T-cell (primary cell): ENCODE results near the gene RBFOX1. TPM values are rescaled to one million over a fixed set of nuclear protein-coding genes. Genes with fewer than 3 reads are reported as not detected.

Experiments
- ATAC-seq, 4 experiments: fragments of 200-7000 bp in 3 of 4; fragments of 150-1000 bp in 1 of 4; cut with Tn5 transposase; replicated peaks in 1 of 4; 1 replicate in 3 of 4; 2 replicates in 1 of 4; pipeline ENCODE4 v1.10.0; 2021; ENCODE audit warnings: moderate library complexity in 3 of 4, mild to moderate bottlenecking in 2 of 4, moderate number of reproducible peaks in 1 of 4
- CTCF ChIA-PET, 2 donors: fragments of 300-600 bp; sonication (Branson Sonifier 250); formaldehyde crosslinking; loops; one replicate each; lab custom pipeline; 2022; ENCODE audit warnings: antibody characterized with exemption in 2 of 2; lab: Charles Lee
- POLR2A ChIA-PET, 2 donors: fragments of 300-600 bp; sonication (Branson Sonifier 250); formaldehyde crosslinking; loops; one replicate each; lab custom pipeline; 2022; ENCODE audit warnings: antibody characterized with exemption in 2 of 2; lab: Charles Lee
- DNase-seq, 35 experiments: peaks; one replicate each; pipeline versions ENCODE4 v3.0.0 to v3.0.0-alpha.2; 2013 to 2023
- H3K27ac ChIP-seq: one replicate; pipeline ENCODE4 v1.5.1; 2013; ENCODE audit warnings: low read length
- H3K27me3 ChIP-seq, 2 experiments: replicated peaks in 1 of 2; 1 replicate in 1 of 2; 2 replicates in 1 of 2; pipeline versions ENCODE4 v1.6.1 to v1.7.0; 2013; ENCODE audit warnings: low read length in 1 of 2, mixed read lengths in 1 of 2; ENCODE audit not compliant: control insufficient read depth in 2 of 2, insufficient read depth in 2 of 2; ENCODE audit errors: extremely low read depth in 1 of 2
- H3K36me3 ChIP-seq, 2 donors: 1 replicate in 1 of 2; 2 replicates in 1 of 2; pipeline versions ENCODE4 v1.6.1 to v1.7.0; 2013; ENCODE audit warnings: low read length in 1 of 2; ENCODE audit not compliant: control insufficient read depth in 2 of 2, insufficient read depth in 1 of 2; ENCODE audit errors: extremely low read depth in 1 of 2
- H3K4me1 ChIP-seq, 2 experiments: 1 replicate in 1 of 2; 2 replicates in 1 of 2; pipeline versions ENCODE4 v1.6.1 to v1.7.0; 2013; ENCODE audit warnings: low read length in 2 of 2, mixed read lengths in 1 of 2; ENCODE audit not compliant: insufficient read depth in 2 of 2, control insufficient read depth in 1 of 2; ENCODE audit errors: extremely low read depth in 1 of 2
- H3K4me3 ChIP-seq, 2 donors: 1 replicate in 1 of 2; 2 replicates in 1 of 2; pipeline versions ENCODE4 v1.5.1 to v1.7.0; 2013; ENCODE audit warnings: mild to moderate bottlenecking in 2 of 2, low read length in 1 of 2, moderate library complexity in 1 of 2; ENCODE audit not compliant: control insufficient read depth in 1 of 2; ENCODE audit errors: extremely low read depth in 1 of 2
- H3K9me3 ChIP-seq: 2 replicates; pipeline ENCODE4 v1.7.0; 2013
- H3K27ac Mint-ChIP-seq, 2 donors: one replicate each; pipeline ENCODE4 v1.8.0; 2020 to 2021; ENCODE audit warnings: mild to moderate bottlenecking in 2 of 2, mixed read lengths in 2 of 2
- H3K27me3 Mint-ChIP-seq, 2 donors: one replicate each; pipeline ENCODE4 v1.8.0; 2021 to 2022; ENCODE audit warnings: mixed read lengths in 2 of 2
- H3K36me3 Mint-ChIP-seq: one replicate; pipeline ENCODE4 v1.8.0; 2021; ENCODE audit warnings: mixed read lengths
- H3K4me1 Mint-ChIP-seq, 3 donors: one replicate each; pipeline ENCODE4 v1.8.0; 2020 to 2022; ENCODE audit warnings: mixed read lengths in 3 of 3, mild to moderate bottlenecking in 1 of 3
- H3K4me3 Mint-ChIP-seq, 3 donors: one replicate each; pipeline ENCODE4 v1.8.0; 2020 to 2022; ENCODE audit warnings: mild to moderate bottlenecking in 3 of 3, mixed read lengths in 3 of 3, moderate library complexity in 3 of 3
- H3K9me3 Mint-ChIP-seq, 3 donors: one replicate each; pipeline ENCODE4 v1.8.0; 2020 to 2022; ENCODE audit warnings: mixed read lengths in 3 of 3
- WGBS: methylation state at CpG from one replicate; pipeline ENCODE4 v1.1.5; 2013; ENCODE audit warnings: missing lambda C conversion rate; ENCODE audit not compliant: insufficient coverage; 5-methylcytosine and 5-hydroxymethylcytosine counted together
- total RNA-seq, 35 experiments: library from RNA in 6 of 35; stranded (reverse) in 6 of 35; fragments of 120-200 nt in 1 of 35; gene quantifications; one replicate each; pipeline versions ENCODE4 v1.2.1 to v1.2.4 and lab custom pipeline; 2013 to 2026

RBFOX1 gene
- total RNA-seq, 5 donors from 2014 or later (not counting 1 experiment from before 2014, with no cell fraction given): not detected

GRCh38 chr16:7458144-7458543 lies 125.5 kb downstream of the RBFOX1 start:
- no peak overlapping the region for H3K4me3 ChIP-seq
- Mint-ChIP-seq H3K4me1 (no peaks in the 10 kb centered on the region), H3K27ac (no peak overlapping the region), H3K27me3 (no peaks in the 10 kb centered on the region), H3K9me3 (peaks cover 18 to 28% (median 21%) of the 10 kb centered on the region in 3 donors), H3K36me3 (no peaks in the 10 kb centered on the region), H3K4me3 (no peak overlapping the region)
- no peaks in the 10 kb centered on the region for H3K9me3 ChIP-seq
- no peak for DNase-seq
- ChIA-PET CTCF (no interaction called here), POLR2A (no interaction called here)
- H3K4me1 ChIP-seq: no peaks in the 10 kb centered on the region
- no CpG with 5 or more reads among the region's 3 CpGs for WGBS
- H3K27ac ChIP-seq: no peak overlapping the region
- no peak for ATAC-seq
- H3K27me3 ChIP-seq: no peaks in the 10 kb centered on the region
- H3K36me3 ChIP-seq: no peaks in the 10 kb centered on the region

DNA sequence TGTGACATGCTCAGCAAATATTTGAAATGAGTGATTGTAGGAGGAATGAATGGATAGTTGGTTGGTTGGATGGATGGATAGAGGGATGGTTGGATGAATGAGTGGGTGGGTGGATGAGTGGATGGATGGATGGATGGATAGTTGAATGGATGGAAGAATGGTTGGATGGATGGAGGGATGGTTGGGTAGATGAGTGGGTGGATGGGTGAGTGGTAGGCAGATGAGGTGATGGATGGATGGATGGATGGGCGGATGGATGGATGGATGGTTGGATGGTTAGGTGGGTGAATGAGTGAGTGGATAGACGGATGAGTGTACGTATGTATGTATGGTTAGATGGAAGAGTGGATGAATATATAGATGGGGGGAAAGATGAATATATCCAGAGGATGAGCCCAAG lies 137.7 kb downstream of the RBFOX1 start:
- no peaks in the 10 kb centered on the region for H3K4me1 Mint-ChIP-seq
- ChIA-PET CTCF (no interaction called here), POLR2A (no interaction called here)
- Histone ChIP-seq H3K27me3 (no peaks in the 10 kb centered on the region), H3K4me3 (no peak overlapping the region), H3K9me3 (no peaks in the 10 kb centered on the region), H3K4me1 (no peaks in the 10 kb centered on the region), H3K36me3 (no peaks in the 10 kb centered on the region), H3K27ac (no peak overlapping the region)
- DNase-seq: no peak
- no peaks in the 10 kb centered on the region for H3K36me3 Mint-ChIP-seq
- H3K4me3 Mint-ChIP-seq: no peak overlapping the region
- H3K9me3 Mint-ChIP-seq: peaks cover 11 to 25% (median 23%) of the 10 kb centered on the region in 3 donors
- no peaks in the 10 kb centered on the region for H3K27me3 Mint-ChIP-seq
- ATAC-seq: no peak
- H3K27ac Mint-ChIP-seq: no peak overlapping the region
- WGBS: 86% methylated on average over 3 of the region's 3 CpGs

GRCh38 chr16:7471268-7471667 lies 138.6 kb downstream of the RBFOX1 start:
- Histone ChIP-seq H3K27ac (no peak overlapping the region), H3K4me1 (no peaks in the 10 kb centered on the region), H3K4me3 (no peak overlapping the region), H3K36me3 (no peaks in the 10 kb centered on the region), H3K27me3 (no peaks in the 10 kb centered on the region), H3K9me3 (no peaks in the 10 kb centered on the region)
- DNase-seq: no peak
- Mint-ChIP-seq H3K36me3 (no peaks in the 10 kb centered on the region), H3K27ac (no peak overlapping the region), H3K4me1 (no peaks in the 10 kb centered on the region), H3K27me3 (no peaks in the 10 kb centered on the region), H3K9me3 (peaks cover 16 to 29% (median 23%) of the 10 kb centered on the region in 3 donors), H3K4me3 (no peak overlapping the region)
- ChIA-PET CTCF (no interaction called here), POLR2A (no interaction called here)
- no peak for ATAC-seq
- no CpG with 5 or more reads among the region's 1 CpG for WGBS

- H3K27ac ChIP-seq: no peak overlapping the region
- no peaks in the 10 kb centered on the region for H3K36me3 ChIP-seq
- ATAC-seq (no peak), DNase-seq (no peak)
- no peaks in the 10 kb centered on the region for H3K4me1 ChIP-seq
- POLR2A ChIA-PET: no interaction called here
- Mint-ChIP-seq H3K27me3 (no peaks in the 10 kb centered on the region), H3K4me1 (no peaks in the 10 kb centered on the region), H3K36me3 (no peaks in the 10 kb centered on the region), H3K4me3 (no peak overlapping the region), H3K27ac (no peak overlapping the region), H3K9me3 (peaks cover under 1 to 17% (median 7%) of the 10 kb centered on the region in 3 donors)
- 100% methylated on average over 1 of the region's 10 CpGs for WGBS
- CTCF ChIA-PET: no interaction called here
- H3K9me3 ChIP-seq: no peaks in the 10 kb centered on the region
- no peak overlapping the region for H3K4me3 ChIP-seq
- H3K27me3 ChIP-seq: no peaks in the 10 kb centered on the region
Measured at GRCh38 chr16:7482032-7482431, 149.4 kb downstream of the RBFOX1 start.

GRCh38 chr16:7482596-7483290 lies 150.1 kb downstream of the RBFOX1 start:
- WGBS: no CpG with 5 or more reads among the region's 10 CpGs
- no peak overlapping the region for H3K27ac Mint-ChIP-seq
- H3K4me3 ChIP-seq: no peak overlapping the region

GRCh38 chr16:7487574-7488323 lies 155.1 kb downstream of the RBFOX1 start:
- DNase-seq: no peak
- no peaks in the 10 kb centered on the region for H3K4me1 ChIP-seq
- Mint-ChIP-seq H3K27me3 (no peaks in the 10 kb centered on the region), H3K4me1 (no peaks in the 10 kb centered on the region), H3K36me3 (no peaks in the 10 kb centered on the region), H3K4me3 (no peak overlapping the region), H3K27ac (no peak overlapping the region), H3K9me3 (peaks cover 16 to 25% (median 18%) of the 10 kb centered on the region in 3 donors)
- no peak for ATAC-seq
- POLR2A ChIA-PET: no interaction called here
- 90% methylated on average over 2 of the region's 12 CpGs for WGBS
- no peak overlapping the region for H3K4me3 ChIP-seq
- no peaks in the 10 kb centered on the region for H3K36me3 ChIP-seq
- no peaks in the 10 kb centered on the region for H3K9me3 ChIP-seq
- no peaks in the 10 kb centered on the region for H3K27me3 ChIP-seq
- CTCF ChIA-PET: no interaction called here
- H3K27ac ChIP-seq: no peak overlapping the region

More at GRCh38 chr16:7482596-7483290, 150.1 kb downstream of the RBFOX1 start:
- no peaks in the 10 kb centered on the region for H3K36me3 ChIP-seq
- H3K4me1 ChIP-seq: no peaks in the 10 kb centered on the region
- no peaks in the 10 kb centered on the region for H3K36me3 Mint-ChIP-seq
- no peaks in the 10 kb centered on the region for H3K27me3 ChIP-seq
- ATAC-seq (no peak), DNase-seq (no peak)
- peaks cover 6 to 20% (median 11%) of the 10 kb centered on the region in 3 donors for H3K9me3 Mint-ChIP-seq
- H3K9me3 ChIP-seq: no peaks in the 10 kb centered on the region
- ChIA-PET CTCF (no interaction called here), POLR2A (no interaction called here)
- no peak overlapping the region for H3K27ac ChIP-seq
- H3K27me3 Mint-ChIP-seq: no peaks in the 10 kb centered on the region
- no peak overlapping the region for H3K4me3 Mint-ChIP-seq
- H3K4me1 Mint-ChIP-seq: no peaks in the 10 kb centered on the region
